Body of pancreas (tissue), 4 donors: ENCODE measurements around the gene KIF1C. TPM values are rescaled to one million over a fixed set of nuclear protein-coding genes. Genes with fewer than 3 reads are reported as not detected.

Experiments
- ATAC-seq: fragments of 150-250 bp; one replicate; pipeline ENCODE4 v1.9.1; 2016
- DNase-seq, 4 donors: peaks; one replicate each; pipeline ENCODE4 v3.0.0-alpha.2; 2019
- H3K27ac ChIP-seq, 4 donors: fragments of 200-600 bp; sonication (generic); 1 replicate in 3 of 4; 2 replicates in 1 of 4; pipeline versions ENCODE4 v1.5.1 to v1.6.1; 2016 to 2019; ENCODE audit warnings: mild to moderate bottlenecking in 1 of 4, mixed read lengths in 1 of 4, moderate library complexity in 1 of 4
- H3K27me3 ChIP-seq, 2 donors: fragments of 200-600 bp; sonication (generic); one replicate each; pipeline ENCODE4 v1.6.0; 2016; ENCODE audit warnings: mild to moderate bottlenecking in 1 of 2
- H3K36me3 ChIP-seq, 2 donors: fragments of 200-600 bp; sonication (generic); replicated peaks in 1 of 2; 2 replicates each; pipeline ENCODE4 v1.5.1; 2016; ENCODE audit warnings: low read depth in 2 of 2; ENCODE audit not compliant: insufficient read depth in 1 of 2
- H3K4me1 ChIP-seq: fragments of 200-600 bp; sonication (generic); one replicate; pipeline ENCODE4 v1.6.0; 2016
- H3K4me3 ChIP-seq, 2 donors: fragments of 200-600 bp; sonication (generic); 1 replicate in 1 of 2; 2 replicates in 1 of 2; pipeline ENCODE4 v1.5.1; 2016 to 2019
- H3K9me3 ChIP-seq, 3 donors: fragments of 200-600 bp; sonication (generic); 1 replicate in 2 of 3; 2 replicates in 1 of 3; pipeline ENCODE4 v1.5.1; 2016
- POLR2A ChIP-seq, 3 donors: fragments of 450-650 bp; IDR thresholded peaks; one replicate each; pipeline ENCODE4 v1.6.1; 2016; ENCODE audit warnings: antibody characterized with exemption in 3 of 3, mild to moderate bottlenecking in 2 of 3
- WGBS, 2 donors: methylation state at CpG; one replicate each; pipeline ENCODE4 v1.1.5; 2017; 5-methylcytosine and 5-hydroxymethylcytosine counted together
- intact Hi-C: fragments of 100-400 bp; cut with DNase I; formaldehyde crosslinking; loops from one replicate; pipeline ENCODE4 v1.15.1; 2023
- total RNA-seq, 2 donors: library from RNA; depleted of rRNA; stranded (reverse); fragments of >200 nt; gene quantifications; one replicate each; pipeline ENCODE4 v1.1.0, GENCODE V29; 2016
- TF ChIP-seq, protein P1 (sequence below), 7 experiments: fragments of 450-650 bp in 4 of 7; fragments of 200-600 bp in 3 of 7; sonication (generic) in 3 of 7; IDR thresholded peaks; one replicate each; pipeline ENCODE4 v1.5.1; 2016 to 2019; ENCODE audit warnings: antibody characterized with exemption in 7 of 7

KIF1C gene
- 10 to 100 TPM; 43.1 to 54.4 TPM for total RNA-seq

DNA sequence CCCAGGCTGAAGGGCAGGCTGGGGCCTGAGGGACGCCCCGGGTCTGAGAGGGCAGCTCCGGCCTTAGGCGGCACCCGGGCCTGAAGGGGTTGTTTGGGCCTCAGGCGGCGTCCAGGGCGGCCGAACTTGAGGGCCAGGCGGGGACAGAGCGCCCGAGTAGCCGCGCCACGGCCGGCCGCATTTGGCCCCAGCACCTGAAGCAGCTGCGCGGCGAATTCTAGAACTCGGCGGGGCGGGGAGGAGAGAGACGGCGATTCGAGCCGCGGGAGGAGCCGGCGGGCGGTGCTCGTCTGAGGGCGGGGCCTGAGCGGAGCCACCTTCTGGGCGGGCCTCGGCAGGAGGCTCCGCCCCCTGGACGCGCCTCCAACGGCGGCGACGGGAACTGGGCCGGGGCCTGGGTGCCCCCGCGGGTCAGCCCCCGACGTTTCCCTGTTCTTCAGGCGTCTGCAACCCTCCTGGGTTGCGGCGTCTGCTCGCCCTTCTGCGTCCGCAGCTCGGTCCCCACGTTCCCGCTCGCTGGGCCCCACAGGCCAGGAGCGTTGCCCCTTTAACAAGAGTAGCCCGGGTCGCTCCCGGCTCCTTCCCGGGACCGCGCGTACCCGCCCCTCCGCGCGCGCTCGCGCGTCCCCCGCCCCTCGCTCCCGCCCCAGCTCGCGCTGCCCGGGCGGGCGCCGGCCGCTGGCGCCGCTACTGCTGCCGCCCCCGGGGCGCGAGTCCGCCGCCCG is at the start of gene KIF1C, which contains the start of gene INCA1:
KIF1C (plus strand) TSS at position 649 of the 725 bp plus-strand sequence. CDS start 2,297 bp downstream, outside the sequence.
INCA1 (minus strand) TSS at position 221 of the 725 bp plus-strand sequence. CDS start 3,085 bp downstream, outside the sequence.
- TF ChIP-seq, protein P1, sequence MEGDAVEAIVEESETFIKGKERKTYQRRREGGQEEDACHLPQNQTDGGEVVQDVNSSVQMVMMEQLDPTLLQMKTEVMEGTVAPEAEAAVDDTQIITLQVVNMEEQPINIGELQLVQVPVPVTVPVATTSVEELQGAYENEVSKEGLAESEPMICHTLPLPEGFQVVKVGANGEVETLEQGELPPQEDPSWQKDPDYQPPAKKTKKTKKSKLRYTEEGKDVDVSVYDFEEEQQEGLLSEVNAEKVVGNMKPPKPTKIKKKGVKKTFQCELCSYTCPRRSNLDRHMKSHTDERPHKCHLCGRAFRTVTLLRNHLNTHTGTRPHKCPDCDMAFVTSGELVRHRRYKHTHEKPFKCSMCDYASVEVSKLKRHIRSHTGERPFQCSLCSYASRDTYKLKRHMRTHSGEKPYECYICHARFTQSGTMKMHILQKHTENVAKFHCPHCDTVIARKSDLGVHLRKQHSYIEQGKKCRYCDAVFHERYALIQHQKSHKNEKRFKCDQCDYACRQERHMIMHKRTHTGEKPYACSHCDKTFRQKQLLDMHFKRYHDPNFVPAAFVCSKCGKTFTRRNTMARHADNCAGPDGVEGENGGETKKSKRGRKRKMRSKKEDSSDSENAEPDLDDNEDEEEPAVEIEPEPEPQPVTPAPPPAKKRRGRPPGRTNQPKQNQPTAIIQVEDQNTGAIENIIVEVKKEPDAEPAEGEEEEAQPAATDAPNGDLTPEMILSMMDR (IDR thresholded peaks at IDR 0.05): peak in 5 of 7 experiments; percentile 12 to 39 (median 39)
- TF ChIP-seq POLR2A (IDR thresholded peaks at IDR 0.05): peak; percentile 85 to 89 (median 87)
- peaks cover 27% of the 10 kb centered on the region for H3K4me1 ChIP-seq
- no peaks in the 10 kb centered on the region for H3K9me3 ChIP-seq
- no peaks in the 10 kb centered on the region for H3K27me3 ChIP-seq
- 0 to 1% methylated on average over 5 to 75 of the region's 93 CpGs for WGBS, 2 donors
- intact Hi-C loops: no loop called here
- peak within 1 kb of the TSS; percentile 72 to 93 (median 86) for H3K27ac ChIP-seq
- peaks cover 3 to 9% of the 10 kb centered on the region in 2 donors for H3K36me3 ChIP-seq
- DNase-seq (peak; percentile 94 to 96 (median 95)), ATAC-seq (peak; percentile 94)
- peak within 1 kb of the TSS; percentile 60 to 89 for H3K4me3 ChIP-seq

DNA sequence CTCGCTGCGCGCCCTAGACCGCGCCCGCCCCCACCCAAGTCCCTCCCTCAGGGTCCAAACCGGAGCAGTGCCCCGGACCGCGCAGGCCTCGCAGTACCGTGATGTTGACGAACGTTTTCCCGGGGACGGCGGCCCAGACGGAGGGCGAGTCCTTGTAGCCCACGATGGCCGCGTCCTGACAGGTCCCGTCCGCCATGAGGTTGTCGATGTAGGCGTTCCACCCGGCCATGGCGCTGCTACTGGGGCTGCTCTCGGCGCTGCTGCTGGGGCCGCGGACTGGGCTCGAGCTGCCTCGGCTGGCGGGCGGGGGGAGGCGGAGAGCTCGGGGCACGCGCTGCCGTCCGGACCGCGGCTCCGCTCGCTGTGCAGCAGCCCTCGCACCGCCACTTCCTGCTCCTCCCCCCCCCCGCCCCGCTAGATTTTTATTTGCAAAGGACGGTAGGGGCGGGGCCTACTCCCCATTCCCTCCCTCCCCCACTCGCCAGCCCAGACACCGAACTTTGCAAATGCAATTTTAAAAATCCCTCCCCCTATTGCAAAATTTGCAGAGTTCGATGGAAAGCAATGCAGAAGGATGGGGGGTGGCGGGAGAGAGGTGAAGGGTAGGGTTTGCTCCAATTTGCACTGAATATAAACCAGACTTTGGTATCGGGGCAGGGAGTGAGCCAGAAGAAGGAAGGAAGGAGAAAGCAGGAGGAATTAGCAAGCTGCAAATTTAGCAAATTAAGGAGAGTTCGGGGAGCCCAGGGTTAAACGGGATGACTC is 49.4 kb upstream of the KIF1C start, which contains the start of gene PFN1:
PFN1 (minus strand) TSS at position 365 of the 765 bp plus-strand sequence; CDS start at position 229, 136 bp downstream.
- 0% methylated on average over 8 to 54 of the region's 59 CpGs for WGBS, 2 donors
- Histone ChIP-seq H3K9me3 (no peaks in the 10 kb centered on the region), H3K36me3 (no peaks in the 10 kb centered on the region), H3K27me3 (no peaks in the 10 kb centered on the region), H3K4me1 (peaks cover 34% of the 10 kb centered on the region), H3K4me3 (peak within 1 kb of the TSS; percentile 61 to 91), H3K27ac (peak within 1 kb of the TSS; percentile 93 to 99 (median 96))
- ATAC-seq: peak; percentile 78
- TF ChIP-seq POLR2A (IDR thresholded peaks at IDR 0.05): peak; percentile 83 to 90 (median 87)
- TF ChIP-seq, protein P1 (IDR thresholded peaks at IDR 0.05): no peak
- intact Hi-C loops: no loop called here
- DNase-seq: peak; percentile 91 to 95 (median 93)

DNA sequence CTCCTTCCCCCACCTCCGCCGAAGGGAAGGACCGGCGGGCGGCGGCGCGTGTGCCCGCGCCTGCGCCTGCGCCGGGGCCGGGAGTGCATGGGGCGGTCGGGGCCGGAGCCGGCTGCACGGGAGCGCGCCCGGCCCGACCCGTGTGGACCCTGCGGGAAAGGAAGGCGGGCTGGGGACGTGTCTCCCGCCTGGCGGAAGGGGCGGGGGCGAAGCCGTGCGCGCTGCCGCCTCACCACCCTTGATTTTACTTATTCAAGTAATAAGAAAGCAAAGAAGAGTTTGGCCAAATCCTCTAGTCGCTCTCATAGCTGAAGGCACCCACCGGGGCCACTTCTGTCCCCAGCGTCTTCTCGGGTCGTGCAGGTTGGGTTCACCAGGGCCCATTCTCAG is 48.8 kb upstream of the KIF1C start:
- Histone ChIP-seq H3K36me3 (no peaks in the 10 kb centered on the region), H3K4me3 (peak overlapping the region; percentile 34 to 61), H3K27ac (peak overlapping the region; percentile 93 to 99 (median 96)), H3K27me3 (no peaks in the 10 kb centered on the region), H3K4me1 (peaks cover 34% of the 10 kb centered on the region), H3K9me3 (no peaks in the 10 kb centered on the region)
- intact Hi-C loops: no loop called here
- DNase-seq (peak; percentile 77 to 86 (median 80)), ATAC-seq (peak; percentile 77)
- TF ChIP-seq, protein P1 (IDR thresholded peaks at IDR 0.05): no peak
- peak; percentile 6 to 35 (median 19) for TF ChIP-seq POLR2A (IDR thresholded peaks at IDR 0.05)
- WGBS, 2 donors: 0 to 1% methylated on average over 15 to 40 of the region's 40 CpGs

DNA sequence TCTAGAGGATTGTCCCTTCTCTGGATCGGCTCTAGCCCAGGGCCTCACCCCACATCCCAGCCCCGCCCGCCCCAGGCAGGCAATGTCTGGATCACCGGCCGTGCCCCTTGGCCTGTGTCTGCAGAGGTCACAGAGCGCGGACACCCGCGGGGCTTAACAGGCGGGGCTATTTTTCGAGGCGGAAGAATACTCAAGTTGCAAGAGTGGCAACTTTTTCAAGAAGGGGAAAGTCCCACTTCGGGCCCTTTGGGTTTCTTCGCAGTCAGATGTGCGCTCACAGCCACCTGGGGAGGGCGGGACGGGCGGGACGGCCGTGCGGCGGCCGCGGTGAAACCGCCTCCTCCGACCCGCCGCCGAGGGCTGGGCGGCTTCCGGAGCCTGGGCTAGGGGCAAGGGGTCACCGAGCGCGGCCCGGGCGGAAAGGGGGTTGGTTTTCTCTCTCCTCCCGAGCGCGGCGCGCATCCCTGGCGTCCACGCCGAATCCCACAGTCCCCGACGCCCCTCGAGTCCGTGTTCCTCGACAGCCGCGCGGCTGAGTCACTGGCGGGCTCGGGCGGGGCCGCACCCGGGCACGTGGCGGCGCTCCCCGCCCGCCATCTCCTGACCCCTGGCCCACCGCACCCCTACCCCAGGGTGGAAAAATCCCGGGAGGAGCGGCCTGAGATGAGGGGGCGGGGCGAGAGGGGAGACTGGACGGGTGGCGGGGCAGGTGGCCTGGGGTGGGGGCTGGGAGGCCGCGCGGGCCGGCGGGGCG is 48.3 kb upstream of the KIF1C start:
- H3K27ac ChIP-seq: peak overlapping the region; percentile 93 to 99 (median 96)
- peaks cover 34% of the 10 kb centered on the region for H3K4me1 ChIP-seq
- intact Hi-C loops: no loop called here
- no peaks in the 10 kb centered on the region for H3K9me3 ChIP-seq
- H3K36me3 ChIP-seq: no peaks in the 10 kb centered on the region
- peak overlapping the region; percentile 34 to 61 for H3K4me3 ChIP-seq
- ATAC-seq (peak; percentile 28), DNase-seq (peak; percentile 72 to 81 (median 78))
- TF ChIP-seq POLR2A (IDR thresholded peaks at IDR 0.05): peak in 1 of 3 donors; percentile 17
- TF ChIP-seq, protein P1 (IDR thresholded peaks at IDR 0.05): no peak
- 0 to 1% methylated on average over 31 to 63 of the region's 75 CpGs for WGBS, 2 donors
- no peaks in the 10 kb centered on the region for H3K27me3 ChIP-seq
